ENCODE measurements around the gene GLB1L3.

GLB1L3 gene

GRCh38 chr11:134363161-134363560 is 87.0 kb downstream of the GLB1L3 start:
- no peak for DNase-seq (ENCODE audit: low spot score)

GRCh38 chr11:134363592-134363991 is 87.4 kb downstream of the GLB1L3 start:
- DNase-seq (ENCODE audit: low spot score) = no peak

- no peak for DNase-seq (ENCODE audit: low spot score)
These were observed 88.1 kb downstream of the GLB1L3 start for GRCh38 chr11:134364261-134364660.

GRCh38 chr11:134365011-134365925 is 89.1 kb downstream of the GLB1L3 start:
- no peak for DNase-seq (ENCODE audit: low spot score)

- DNase-seq (ENCODE audit: low spot score) = no peak
These were observed 90.1 kb downstream of the GLB1L3 start for GRCh38 chr11:134366254-134366653.

- no peak for DNase-seq (ENCODE audit: low spot score)
These were observed 91.6 kb downstream of the GLB1L3 start for GRCh38 chr11:134367781-134368180.

Measured in hematopoietic multipotent progenitor cell treated with erythropoietin and hydrocortisone succinate and interleukin-3 and kit ligand, for 17 days (in vitro differentiated cells).